K562 (cell line): Measurements from ENCODE around the gene NLRP6. TPM values are rescaled to one million over a fixed set of nuclear protein-coding genes. Genes with fewer than 3 reads are reported as not detected.
A peak's percentile ranks its signal among the peaks of the same experiment; 100 is the strongest.

Experiments
- ARID1B ChIP-seq: fragments of 450-650 bp; IDR thresholded peaks from 2 replicates; pipeline ENCODE4 v1.6.1; 2016; ENCODE audit warnings: antibody characterized with exemption, mild to moderate bottlenecking, inconsistent platforms
- CC2D1A ChIP-seq: fragments of 450-650 bp; IDR thresholded peaks from 2 replicates; pipeline ENCODE4 v1.6.1; 2017; ENCODE audit warnings: mild to moderate bottlenecking
- ERF ChIP-seq: fragments of 450-650 bp; formaldehyde crosslinking; IDR thresholded peaks from 2 replicates; pipeline ENCODE4 v1.4.0; 2020; ENCODE audit warnings: mild to moderate bottlenecking, mixed read lengths
- GABPA ChIP-seq: fragments of 200-800 bp; sonication (Bioruptor generic); conservative IDR thresholded peaks from 2 replicates; pipeline ENCODE4 v1.6.1; 2016; ENCODE audit warnings: low read depth, missing genetic modification characterization, missing compliant biosample characterization
- LARP7 ChIP-seq: fragments of 450-650 bp; IDR thresholded peaks from 2 replicates; pipeline ENCODE4 v1.6.1; 2016
- NFIC ChIP-seq: fragments of 450-650 bp; IDR thresholded peaks from 2 replicates; pipeline ENCODE4 v1.6.1; 2017; ENCODE audit warnings: mild to moderate bottlenecking, inconsistent platforms
- PHF8 ChIP-seq: fragments of 200-600 bp; sonication (generic); IDR thresholded peaks from 2 replicates; pipeline ENCODE4 v1.6.1; 2012; ENCODE audit warnings: mixed run types, mild to moderate bottlenecking, inconsistent platforms, low read length, moderate library complexity, borderline replicate concordance
- RNF2 ChIP-seq: sonication (generic); IDR thresholded peaks from 2 replicates; pipeline ENCODE4 v1.6.1; 2016
- TBL1XR1 ChIP-seq, 2 experiments: IDR thresholded peaks; 2 replicates each; pipeline ENCODE4 v1.6.1; 2012; ENCODE audit warnings: improper control_type of control experiment in 2 of 2, low read length in 2 of 2, mild to moderate bottlenecking in 1 of 2
- TBP ChIP-seq: optimal IDR thresholded peaks from 2 replicates; pipeline ENCODE3; 2011; ENCODE audit warnings: low read depth, low read length, improper control_type of control experiment
- TRIM28 ChIP-seq: fragments of 450-650 bp; IDR thresholded peaks from 2 replicates; pipeline ENCODE4 v1.6.1; 2017
- ZBTB17 ChIP-seq: fragments of 450-650 bp; formaldehyde crosslinking; IDR thresholded peaks from 2 replicates; pipeline ENCODE4 v1.4.0; 2020; ENCODE audit warnings: mild to moderate bottlenecking
- ZNF134 ChIP-seq: fragments of 250-450 bp; sonication (Bioruptor Pico); conservative IDR thresholded peaks from 2 replicates; pipeline ENCODE4 v1.4.0; 2020
- ZNF707 ChIP-seq: fragments of 250-450 bp; sonication (Bioruptor Pico); conservative IDR thresholded peaks from 2 replicates; pipeline ENCODE4 v1.8.0; 2022; ENCODE audit warnings: inconsistent platforms, mild to moderate bottlenecking, moderate library complexity
- polyA plus RNA-seq, 8 experiments: library from polyadenylated mRNA; depleted of rRNA in 4 of 8; stranded (reverse) in 5 of 8; unstranded in 3 of 8; fragments of >200 nt; fragmentation: Nextera tagmentation in 2 of 8; fragmentation: Illumina TruSeq in 1 of 8; extraction: Ambion mirVana in 2 of 8; extraction: Trizol in 1 of 8; gene quantifications; 2 replicates each; pipeline versions ENCODE4 v1.2.1 to v1.2.3, GENCODE V29; 2011 to 2014; ENCODE audit warnings: inconsistent platforms in 1 of 8, missing spikeins in 1 of 8
- total RNA-seq, 7 experiments: library from RNA; depleted of rRNA in 6 of 7; stranded (reverse); fragments of >200 nt in 6 of 7; fragmentation: Illumina TruSeq in 2 of 7; extraction: Trizol in 2 of 7; gene quantifications; 2 replicates each; pipeline versions ENCODE4 v1.2.1 to v1.2.3, GENCODE V29; 2011 to 2021; ENCODE audit warnings: low replicate concordance in 1 of 7
- TF ChIP-seq, protein P1 (sequence below), 2 experiments: fragments of 200-800 bp in 1 of 2; sonication (Bioruptor generic) in 1 of 2; sonication (generic) in 1 of 2; formaldehyde crosslinking in 1 of 2; IDR thresholded peaks in 1 of 2; conservative IDR thresholded peaks in 1 of 2; 2 replicates each; pipeline versions ENCODE4 v1.5.0 to v1.6.1; 2016 to 2020; ENCODE audit warnings: missing compliant biosample characterization in 1 of 2, missing genetic modification characterization in 1 of 2, missing genetic modification reagents in 1 of 2
- TF ChIP-seq, protein P2 (sequence below): sonication (generic); formaldehyde crosslinking; IDR thresholded peaks from 2 replicates; pipeline ENCODE4 v1.8.0; 2022; ENCODE audit warnings: mild to moderate bottlenecking, missing genetic modification reagents
- TF ChIP-seq, protein P3 (sequence below): sonication (generic); formaldehyde crosslinking; IDR thresholded peaks from 2 replicates; pipeline ENCODE4 v1.8.1; 2023; ENCODE audit warnings: mild to moderate bottlenecking, missing genetic modification reagents, moderate library complexity
- TF ChIP-seq, protein P4 (sequence below), 2 experiments: fragments of 450-650 bp; IDR thresholded peaks; 2 replicates each; pipeline ENCODE4 v1.6.1; 2016
- TF ChIP-seq, protein P5 (sequence below): fragments of 250-450 bp; sonication (Bioruptor Pico); IDR thresholded peaks from 2 replicates; pipeline ENCODE4 v1.8.0; 2022; ENCODE audit warnings: moderate library complexity, mild to moderate bottlenecking, inconsistent platforms

NLRP6 gene
- total and polyA plus RNA-seq, 9 of the 15 experiments (the other 6 are each of a cell fraction or from before 2014, with no cell fraction given), result 0.03 to 0.18 (median 0.15) TPM; not detected in 5

DNA sequence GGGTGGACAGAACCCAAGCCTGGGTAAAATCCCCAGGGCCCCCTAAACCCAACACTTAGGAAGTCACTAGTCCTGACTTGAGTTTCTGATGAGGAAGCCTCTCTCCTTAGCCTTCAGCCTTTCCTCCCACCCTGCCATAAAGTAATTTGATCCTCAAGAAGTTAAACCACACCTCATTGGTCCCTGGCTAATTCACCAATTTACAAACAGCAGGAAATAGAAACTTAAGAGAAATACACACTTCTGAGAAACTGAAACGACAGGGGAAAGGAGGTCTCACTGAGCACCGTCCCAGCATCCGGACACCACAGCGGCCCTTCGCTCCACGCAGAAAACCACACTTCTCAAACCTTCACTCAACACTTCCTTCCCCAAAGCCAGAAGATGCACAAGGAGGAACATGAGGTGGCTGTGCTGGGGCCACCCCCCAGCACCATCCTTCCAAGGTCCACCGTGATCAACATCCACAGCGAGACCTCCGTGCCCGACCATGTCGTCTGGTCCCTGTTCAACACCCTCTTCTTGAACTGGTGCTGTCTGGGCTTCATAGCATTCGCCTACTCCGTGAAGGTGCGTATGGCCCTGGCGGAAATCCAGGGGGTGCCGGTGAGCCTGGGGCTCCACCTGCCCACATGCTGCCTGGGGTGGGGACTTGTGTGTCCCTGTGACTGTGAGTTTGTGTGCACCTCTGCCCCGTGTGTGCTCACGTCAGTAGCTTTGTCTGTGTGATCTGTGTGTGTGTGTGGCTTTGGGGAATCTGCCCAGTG, 35.8 kb downstream of the NLRP6 start, which contains the start of gene IFITM1 (continued):
- TF ChIP-seq, protein P1, sequence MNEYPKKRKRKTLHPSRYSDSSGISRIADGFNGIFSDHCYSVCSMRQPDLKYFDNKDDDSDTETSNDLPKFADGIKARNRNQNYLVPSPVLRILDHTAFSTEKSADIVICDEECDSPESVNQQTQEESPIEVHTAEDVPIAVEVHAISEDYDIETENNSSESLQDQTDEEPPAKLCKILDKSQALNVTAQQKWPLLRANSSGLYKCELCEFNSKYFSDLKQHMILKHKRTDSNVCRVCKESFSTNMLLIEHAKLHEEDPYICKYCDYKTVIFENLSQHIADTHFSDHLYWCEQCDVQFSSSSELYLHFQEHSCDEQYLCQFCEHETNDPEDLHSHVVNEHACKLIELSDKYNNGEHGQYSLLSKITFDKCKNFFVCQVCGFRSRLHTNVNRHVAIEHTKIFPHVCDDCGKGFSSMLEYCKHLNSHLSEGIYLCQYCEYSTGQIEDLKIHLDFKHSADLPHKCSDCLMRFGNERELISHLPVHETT (CRISPR knock-in tag; conservative IDR thresholded peaks at IDR 0.05 in 1 of 2, IDR thresholded peaks at IDR 0.05 in 1 of 2), result no peak
- TF ChIP-seq ARID1B (peak; percentile 4; the same call in 1 of the 2 replicates), ZBTB17 (peak; percentile 32; the same call in 1 of the 2 replicates), GABPA (tag) (0 out of 2 replicates have a peak, but pooled peaks have one; percentile 47), ZNF707 (CRISPR knock-in tag) (no peak), TBL1XR1 (IDR thresholded peaks at IDR 0.05; ENCODE audit: low read length in 2 of 2) (peak in 1 of 2 experiments; percentile 18; a peak in 1 of 4 replicates), ZNF134 (CRISPR knock-in tag) (0 out of 2 replicates have a peak, but pooled peaks have one; percentile 21), TRIM28 (0 out of 2 replicates have a peak, but pooled peaks have one; percentile 32), RNF2 (0 out of 2 replicates have a peak, but pooled peaks have one; percentile 23), CC2D1A (peak; percentile 31; the same call in 1 of the 2 replicates), ERF (no peak), PHF8 (peak; percentile 51; the same call in 1 of the 2 replicates), TBP (peak; percentile 94), NFIC (peak; percentile 73), LARP7 (peak; percentile 81; the same call in 1 of the 2 replicates)
- TF ChIP-seq, protein P2, sequence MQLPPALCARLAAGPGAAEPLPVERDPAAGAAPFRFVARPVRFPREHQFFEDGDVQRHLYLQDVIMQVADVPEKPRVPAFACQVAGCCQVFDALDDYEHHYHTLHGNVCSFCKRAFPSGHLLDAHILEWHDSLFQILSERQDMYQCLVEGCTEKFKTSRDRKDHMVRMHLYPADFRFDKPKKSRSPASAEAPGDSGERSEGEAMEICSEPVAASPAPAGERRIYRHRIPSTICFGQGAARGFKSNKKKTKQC, result peak; percentile 56; the same call in 1 of the 2 replicates
- TF ChIP-seq, protein P3, sequence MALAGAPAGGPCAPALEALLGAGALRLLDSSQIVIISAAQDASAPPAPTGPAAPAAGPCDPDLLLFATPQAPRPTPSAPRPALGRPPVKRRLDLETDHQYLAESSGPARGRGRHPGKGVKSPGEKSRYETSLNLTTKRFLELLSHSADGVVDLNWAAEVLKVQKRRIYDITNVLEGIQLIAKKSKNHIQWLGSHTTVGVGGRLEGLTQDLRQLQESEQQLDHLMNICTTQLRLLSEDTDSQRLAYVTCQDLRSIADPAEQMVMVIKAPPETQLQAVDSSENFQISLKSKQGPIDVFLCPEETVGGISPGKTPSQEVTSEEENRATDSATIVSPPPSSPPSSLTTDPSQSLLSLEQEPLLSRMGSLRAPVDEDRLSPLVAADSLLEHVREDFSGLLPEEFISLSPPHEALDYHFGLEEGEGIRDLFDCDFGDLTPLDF, result no peak
- TF ChIP-seq, protein P4, sequence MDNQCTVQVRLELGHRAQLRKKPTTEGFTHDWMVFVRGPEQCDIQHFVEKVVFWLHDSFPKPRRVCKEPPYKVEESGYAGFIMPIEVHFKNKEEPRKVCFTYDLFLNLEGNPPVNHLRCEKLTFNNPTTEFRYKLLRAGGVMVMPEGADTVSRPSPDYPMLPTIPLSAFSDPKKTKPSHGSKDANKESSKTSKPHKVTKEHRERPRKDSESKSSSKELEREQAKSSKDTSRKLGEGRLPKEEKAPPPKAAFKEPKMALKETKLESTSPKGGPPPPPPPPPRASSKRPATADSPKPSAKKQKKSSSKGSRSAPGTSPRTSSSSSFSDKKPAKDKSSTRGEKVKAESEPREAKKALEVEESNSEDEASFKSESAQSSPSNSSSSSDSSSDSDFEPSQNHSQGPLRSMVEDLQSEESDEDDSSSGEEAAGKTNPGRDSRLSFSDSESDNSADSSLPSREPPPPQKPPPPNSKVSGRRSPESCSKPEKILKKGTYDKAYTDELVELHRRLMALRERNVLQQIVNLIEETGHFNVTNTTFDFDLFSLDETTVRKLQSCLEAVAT (IDR thresholded peaks at IDR 0.05), result peak; percentile 92 to 94
- TF ChIP-seq, protein P5, sequence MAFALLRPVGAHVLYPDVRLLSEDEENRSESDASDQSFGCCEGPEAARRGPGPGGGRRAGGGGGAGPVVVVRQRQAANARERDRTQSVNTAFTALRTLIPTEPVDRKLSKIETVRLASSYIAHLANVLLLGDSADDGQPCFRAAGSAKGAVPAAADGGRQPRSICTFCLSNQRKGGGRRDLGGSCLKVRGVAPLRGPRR (CRISPR knock-in tag), result 0 out of 2 replicates have a peak, but pooled peaks have one; percentile 31
